ENCODE measurements around the gene BCL2L1.
A peak's percentile ranks its signal among the peaks of the same experiment; 100 is the strongest.

The BCL2L1 gene

DNA sequence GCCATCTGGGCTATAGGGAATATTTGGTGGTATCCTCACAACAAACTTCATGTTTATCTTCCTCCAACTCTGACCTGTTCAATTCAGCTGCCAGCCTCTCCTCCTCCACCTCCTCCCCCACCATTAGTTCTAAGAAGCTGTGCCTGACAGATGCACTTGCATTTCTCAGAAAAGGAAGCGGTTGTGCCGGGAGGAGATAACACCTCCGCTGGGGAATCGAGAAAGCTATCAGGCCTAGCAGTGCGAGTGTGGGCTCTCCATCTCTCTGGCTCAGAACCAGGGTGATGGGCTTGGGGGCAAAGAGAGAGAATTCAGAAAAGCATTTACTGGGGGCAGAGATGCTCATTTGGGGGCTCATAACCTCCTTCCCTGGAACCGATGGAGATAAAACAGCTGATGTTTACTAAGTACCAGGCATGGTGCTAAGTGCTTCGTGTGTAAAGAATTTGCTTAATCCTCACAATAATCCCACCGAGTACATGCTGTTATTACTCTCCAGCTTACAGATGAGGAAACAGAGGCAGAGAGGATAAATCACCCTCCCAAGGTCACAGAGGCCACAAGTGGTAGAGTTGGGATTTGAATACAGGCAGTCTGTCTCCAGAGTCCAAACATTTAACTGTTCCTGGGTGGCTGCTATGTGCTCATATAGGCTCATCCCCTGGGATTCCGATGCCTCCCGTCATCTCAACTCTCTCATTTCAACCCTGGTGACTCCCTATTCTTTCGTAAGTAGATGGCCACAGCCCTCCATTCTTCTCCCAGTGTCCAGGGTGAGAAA, 46.6 kb downstream of the BCL2L1 start:
- no peak for DNase-seq (ENCODE audit: low read depth, low spot score)

GRCh38 chr20:31674895-31675827, 47.5 kb downstream of the BCL2L1 start:
- TF ChIP-seq, protein P1, sequence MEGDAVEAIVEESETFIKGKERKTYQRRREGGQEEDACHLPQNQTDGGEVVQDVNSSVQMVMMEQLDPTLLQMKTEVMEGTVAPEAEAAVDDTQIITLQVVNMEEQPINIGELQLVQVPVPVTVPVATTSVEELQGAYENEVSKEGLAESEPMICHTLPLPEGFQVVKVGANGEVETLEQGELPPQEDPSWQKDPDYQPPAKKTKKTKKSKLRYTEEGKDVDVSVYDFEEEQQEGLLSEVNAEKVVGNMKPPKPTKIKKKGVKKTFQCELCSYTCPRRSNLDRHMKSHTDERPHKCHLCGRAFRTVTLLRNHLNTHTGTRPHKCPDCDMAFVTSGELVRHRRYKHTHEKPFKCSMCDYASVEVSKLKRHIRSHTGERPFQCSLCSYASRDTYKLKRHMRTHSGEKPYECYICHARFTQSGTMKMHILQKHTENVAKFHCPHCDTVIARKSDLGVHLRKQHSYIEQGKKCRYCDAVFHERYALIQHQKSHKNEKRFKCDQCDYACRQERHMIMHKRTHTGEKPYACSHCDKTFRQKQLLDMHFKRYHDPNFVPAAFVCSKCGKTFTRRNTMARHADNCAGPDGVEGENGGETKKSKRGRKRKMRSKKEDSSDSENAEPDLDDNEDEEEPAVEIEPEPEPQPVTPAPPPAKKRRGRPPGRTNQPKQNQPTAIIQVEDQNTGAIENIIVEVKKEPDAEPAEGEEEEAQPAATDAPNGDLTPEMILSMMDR (IDR thresholded peaks at IDR 0.05; ENCODE audit: low read depth, low read length): no peak
- in situ Hi-C loops (cut with HindIII; ENCODE audit: low sequenced_read_pairs): no loop called here
- H3K4me3 ChIP-seq (ENCODE audit: low read depth, low read length): no peak overlapping the region
- DNase-seq (ENCODE audit: low read depth, low spot score): peak; percentile 73

More for the DNA sequence above, 46.6 kb downstream of the BCL2L1 start:
- in situ Hi-C loops (cut with HindIII; ENCODE audit: low sequenced_read_pairs): no loop called here
- TF ChIP-seq, protein P1 (IDR thresholded peaks at IDR 0.05; ENCODE audit: low read depth, low read length): no peak
- H3K4me3 ChIP-seq (ENCODE audit: low read depth, low read length): no peak overlapping the region

DNA sequence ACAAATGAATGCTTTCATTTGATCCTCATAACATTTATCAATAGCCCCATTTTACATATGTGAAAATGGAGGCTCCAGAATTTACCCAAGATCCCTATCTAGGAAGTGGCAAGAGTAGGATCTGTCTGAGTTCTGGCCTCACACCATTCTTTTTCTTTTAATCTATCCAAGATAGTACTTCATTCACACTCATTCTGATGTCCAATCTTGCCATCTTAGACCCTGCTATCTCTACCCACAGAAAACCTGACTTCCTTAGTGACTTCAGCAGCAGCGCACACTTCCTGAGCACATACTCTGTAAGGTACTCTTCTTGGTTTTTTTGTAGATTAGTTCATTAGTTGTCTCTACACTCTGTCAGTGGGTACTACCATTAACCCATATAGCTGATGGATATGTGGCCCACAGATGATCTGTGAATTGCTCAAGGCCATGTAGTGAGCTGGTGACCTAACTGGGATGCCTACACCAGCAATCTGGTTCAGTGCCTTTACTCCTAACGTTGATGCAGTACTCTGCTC, 48.7 kb downstream of the BCL2L1 start:
- H3K4me3 ChIP-seq (ENCODE audit: low read depth, low read length): no peak overlapping the region
- no peak for DNase-seq (ENCODE audit: low read depth, low spot score)
- in situ Hi-C loops (cut with HindIII; ENCODE audit: low sequenced_read_pairs): no loop called here
- TF ChIP-seq, protein P1 (IDR thresholded peaks at IDR 0.05; ENCODE audit: low read depth, low read length): no peak

- DNase-seq (ENCODE audit: low read depth, low spot score): no peak
- TF ChIP-seq, protein P1 (IDR thresholded peaks at IDR 0.05; ENCODE audit: low read depth, low read length): no peak
- in situ Hi-C loops (cut with HindIII; ENCODE audit: low sequenced_read_pairs): no loop called here
- H3K4me3 ChIP-seq (ENCODE audit: low read depth, low read length): no peak overlapping the region
These were observed 49.2 kb downstream of the BCL2L1 start for GRCh38 chr20:31673435-31673834.

- TF ChIP-seq, protein P1 (IDR thresholded peaks at IDR 0.05; ENCODE audit: low read depth, low read length): no peak
- DNase-seq (ENCODE audit: low read depth, low spot score): no peak
- in situ Hi-C loops (cut with HindIII; ENCODE audit: low sequenced_read_pairs): no loop called here
- H3K4me3 ChIP-seq (ENCODE audit: low read depth, low read length): no peak overlapping the region
These were observed 51.3 kb downstream of the BCL2L1 start for GRCh38 chr20:31671324-31671723.
